GM23338 (cell line): ENCODE results near the gene FAXDC2. TPM values are rescaled to one million over a fixed set of nuclear protein-coding genes. Genes with fewer than 3 reads are reported as not detected.

Experiments used
- ATAC-seq: fragments of 200-7000 bp; cut with Tn5 transposase; 3 replicates; pipeline ENCODE4 v1.9.1; 2020
- DNase-seq: peaks from one replicate; pipeline ENCODE4 v3.0.0-alpha.2; 2015; ENCODE audit warnings: low spot score
- H2AFZ ChIP-seq: fragments of 200-600 bp; sonication (generic); 2 replicates; pipeline ENCODE4 v1.8.0; 2016; ENCODE audit warnings: antibody characterized with exemption, mild to moderate bottlenecking, moderate library complexity
- H3F3A ChIP-seq: fragments of 200-600 bp; sonication (generic); replicated peaks from 2 replicates; pipeline ENCODE4 v1.8.0; 2017; ENCODE audit warnings: antibody characterized with exemption, mixed run types, low read depth
- H3K27ac ChIP-seq: fragments of 200-600 bp; sonication (generic); 2 replicates; pipeline ENCODE4 v1.6.1; 2016; ENCODE audit warnings: low read depth
- H3K27me3 ChIP-seq: fragments of 200-600 bp; sonication (generic); 2 replicates; pipeline ENCODE4 v1.8.0; 2016; ENCODE audit warnings: mild to moderate bottlenecking, mixed run types, moderate library complexity; ENCODE audit not compliant: insufficient read depth
- H3K36me3 ChIP-seq: fragments of 200-600 bp; sonication (generic); 2 replicates; pipeline ENCODE4 v1.8.0; 2016; ENCODE audit warnings: mild to moderate bottlenecking; ENCODE audit not compliant: insufficient read depth
- H3K4me1 ChIP-seq: fragments of 200-600 bp; sonication (generic); 2 replicates; pipeline ENCODE4 v1.8.0; 2016; ENCODE audit warnings: mild to moderate bottlenecking, moderate library complexity; ENCODE audit not compliant: insufficient read depth
- H3K4me2 ChIP-seq: fragments of 200-600 bp; sonication (generic); 2 replicates; pipeline ENCODE4 v1.7.1; 2017; ENCODE audit warnings: mixed run types
- H3K4me3 ChIP-seq: fragments of 200-600 bp; sonication (generic); 2 replicates; pipeline ENCODE4 v1.6.1; 2016; ENCODE audit warnings: mixed run types
- H3K79me2 ChIP-seq: fragments of 200-600 bp; sonication (generic); replicated peaks from 2 replicates; pipeline ENCODE4 v1.8.0; 2017; ENCODE audit warnings: mild to moderate bottlenecking; ENCODE audit not compliant: insufficient read depth
- H3K9me2 ChIP-seq: fragments of 200-600 bp; sonication (generic); 2 replicates; pipeline ENCODE4 v1.8.0; 2017; ENCODE audit not compliant: insufficient read depth
- H4K20me1 ChIP-seq: fragments of 200-600 bp; sonication (generic); replicated peaks from 2 replicates; pipeline ENCODE4 v1.8.0; 2017; ENCODE audit warnings: mild to moderate bottlenecking; ENCODE audit not compliant: insufficient read depth
- H3K27ac Mint-ChIP-seq: 2 replicates; pipeline ENCODE4 v1.8.0; 2020; ENCODE audit warnings: inconsistent platforms, mild to moderate bottlenecking, moderate library complexity, mixed read lengths
- H3K27me3 Mint-ChIP-seq: 3 replicates; pipeline ENCODE4 v1.8.0; 2022; ENCODE audit warnings: low read depth, mild to moderate bottlenecking, moderate library complexity, mixed read lengths, inconsistent platforms; ENCODE audit not compliant: insufficient read depth, poor library complexity
- H3K36me3 Mint-ChIP-seq: 3 replicates; pipeline ENCODE4 v1.8.0; 2021; ENCODE audit warnings: low read depth, mild to moderate bottlenecking, inconsistent platforms, moderate library complexity, mixed read lengths
- H3K4me1 Mint-ChIP-seq: 3 replicates; pipeline ENCODE4 v1.8.0; 2020; ENCODE audit warnings: mild to moderate bottlenecking, inconsistent platforms, mixed read lengths
- H3K4me3 Mint-ChIP-seq: 3 replicates; pipeline ENCODE4 v1.8.0; 2021; ENCODE audit warnings: moderate library complexity, mild to moderate bottlenecking, inconsistent platforms, mixed read lengths
- H3K9me3 Mint-ChIP-seq: 3 replicates; pipeline ENCODE4 v1.8.0; 2020; ENCODE audit warnings: moderate library complexity, mild to moderate bottlenecking, inconsistent platforms, mixed read lengths
- CREB1 ChIP-seq: fragments of 250-450 bp; sonication (Bioruptor Pico); IDR thresholded peaks from 2 replicates; pipeline ENCODE4 v1.5.0; 2020; ENCODE audit warnings: low read depth, mild to moderate bottlenecking, moderate library complexity
- ETS1 ChIP-seq: IDR thresholded peaks from 2 replicates; pipeline ENCODE4 v1.6.1; 2016; ENCODE audit warnings: antibody characterized with exemption
- EZH2phosphoT487 ChIP-seq: fragments of 200-600 bp; sonication (generic); IDR thresholded peaks from one replicate; pipeline ENCODE4 v1.8.1; 2018; ENCODE audit warnings: antibody characterized with exemption; ENCODE audit not compliant: unreplicated experiment
- JUNB ChIP-seq: IDR thresholded peaks from one replicate; pipeline ENCODE4 v1.6.1; 2016; ENCODE audit warnings: antibody characterized with exemption; ENCODE audit not compliant: unreplicated experiment
- NANOG ChIP-seq: IDR thresholded peaks from 2 replicates; pipeline ENCODE4 v1.6.1; 2016; ENCODE audit warnings: antibody characterized with exemption, borderline replicate concordance
- REST ChIP-seq: IDR thresholded peaks from one replicate; pipeline ENCODE4 v1.6.1; 2018; ENCODE audit warnings: antibody characterized with exemption; ENCODE audit not compliant: unreplicated experiment
- STAT1 ChIP-seq: IDR thresholded peaks from one replicate; pipeline ENCODE4 v1.6.1; 2016; ENCODE audit warnings: antibody characterized with exemption; ENCODE audit not compliant: unreplicated experiment
- ZNF114 ChIP-seq: fragments of 250-450 bp; sonication (Bioruptor Pico); IDR thresholded peaks from 2 replicates; pipeline ENCODE4 v1.5.0; 2020; ENCODE audit warnings: mild to moderate bottlenecking, moderate library complexity
- ZNF462 ChIP-seq: fragments of 250-450 bp; sonication (Bioruptor Pico); IDR thresholded peaks from 2 replicates; pipeline ENCODE4 v1.5.0; 2020; ENCODE audit warnings: mild to moderate bottlenecking, moderate library complexity
- polyA plus RNA-seq: library from polyadenylated mRNA; unstranded; fragments of >200 nt; fragmentation: Nextera tagmentation; extraction: Ambion mirVana; gene quantifications from 2 replicates; pipeline ENCODE4 v1.2.1, GENCODE V29; 2016
- total RNA-seq: library from RNA; depleted of rRNA; stranded (reverse); fragments of >200 nt; shearing (Covaris generic); gene quantifications from 2 replicates; pipeline ENCODE4 v1.2.3, GENCODE V29; 2014

Gene FAXDC2
- total and polyA plus RNA-seq, 2 experiments from 2014 or later = 4.0 to 4.6 TPM

- Histone ChIP-seq H3K4me3 (no peak overlapping the region), H3F3A (peaks cover 45% of the 10 kb centered on the region), H2AFZ (no peak overlapping the region), H3K4me1 (no peaks in the 10 kb centered on the region), H3K79me2 (peaks cover 80% of the 10 kb centered on the region), H3K27ac (no peak overlapping the region), H4K20me1 (peaks cover 60% of the 10 kb centered on the region), H3K4me2 (no peak overlapping the region), H3K36me3 (peaks cover 90% of the 10 kb centered on the region), H3K9me2 (no peaks in the 10 kb centered on the region), H3K27me3 (no peaks in the 10 kb centered on the region)
- Mint-ChIP-seq H3K4me3 (no peak overlapping the region), H3K36me3 (peaks cover 95% of the 10 kb centered on the region), H3K4me1 (no peaks in the 10 kb centered on the region), H3K27ac (no peak overlapping the region), H3K27me3 (peaks cover 6% of the 10 kb centered on the region), H3K9me3 (no peaks in the 10 kb centered on the region)
- ATAC-seq (no peak), DNase-seq (no peak)
- TF ChIP-seq JUNB (no peak), ETS1 (no peak), ZNF462 (CRISPR knock-in tag) (no peak), STAT1 (no peak), CREB1 (no peak), ZNF114 (CRISPR knock-in tag) (no peak), REST (no peak), EZH2phosphoT487 (no peak), NANOG (no peak)
Observed at GRCh38 chr5:154794525-154795234, 55.7 kb downstream of the FAXDC2 start.
